22Rv1 (cell line): Measurements from ENCODE around the gene MAPK14.

Experiments used
- ZFX ChIP-seq: fragments of 450-650 bp; IDR thresholded peaks from 2 replicates; pipeline ENCODE4 v1.6.1; 2017; ENCODE audit warnings: antibody characterized with exemption, borderline replicate concordance
- TF ChIP-seq, protein P1 (sequence below): fragments of 450-650 bp; IDR thresholded peaks from 2 replicates; pipeline ENCODE4 v1.5.1; 2017; ENCODE audit warnings: mild to moderate bottlenecking

DNA sequence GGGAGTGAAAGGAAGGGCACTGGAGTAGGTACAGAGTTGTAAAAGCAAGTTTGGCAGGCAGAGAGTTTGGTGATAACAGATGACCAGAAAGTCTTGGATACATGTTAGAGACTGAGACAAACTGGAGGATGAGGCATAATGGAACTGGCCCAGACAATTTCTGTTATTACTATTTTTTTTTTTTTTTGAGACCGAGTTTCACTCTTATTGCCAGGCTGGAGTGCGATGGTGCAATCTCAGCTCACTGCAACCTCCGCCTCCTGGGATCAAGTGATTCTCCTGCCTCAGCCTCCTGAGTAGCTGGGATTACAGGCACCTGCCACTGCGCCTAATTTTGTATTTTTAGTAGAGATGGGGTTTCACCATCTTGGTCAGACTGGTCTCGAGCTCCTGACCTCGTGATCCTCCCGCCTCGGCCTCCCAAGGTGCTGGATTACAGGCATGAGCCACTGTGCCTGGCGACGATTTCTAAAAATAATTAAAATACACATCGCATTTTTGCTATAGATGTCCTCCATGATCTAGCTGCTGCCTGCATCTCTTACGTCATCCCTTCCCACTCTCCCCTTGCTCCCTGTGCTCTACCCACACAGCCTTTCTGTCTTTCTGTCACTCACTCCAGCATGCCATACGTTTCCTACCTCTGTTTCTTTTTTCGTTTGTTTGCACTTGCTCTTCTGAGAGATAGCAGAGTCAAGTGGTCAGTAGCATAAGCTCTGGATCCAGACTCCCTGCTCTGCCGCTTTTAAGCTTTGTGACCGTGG is 23.5 kb downstream of the MAPK14 start:
- TF ChIP-seq, protein P1, sequence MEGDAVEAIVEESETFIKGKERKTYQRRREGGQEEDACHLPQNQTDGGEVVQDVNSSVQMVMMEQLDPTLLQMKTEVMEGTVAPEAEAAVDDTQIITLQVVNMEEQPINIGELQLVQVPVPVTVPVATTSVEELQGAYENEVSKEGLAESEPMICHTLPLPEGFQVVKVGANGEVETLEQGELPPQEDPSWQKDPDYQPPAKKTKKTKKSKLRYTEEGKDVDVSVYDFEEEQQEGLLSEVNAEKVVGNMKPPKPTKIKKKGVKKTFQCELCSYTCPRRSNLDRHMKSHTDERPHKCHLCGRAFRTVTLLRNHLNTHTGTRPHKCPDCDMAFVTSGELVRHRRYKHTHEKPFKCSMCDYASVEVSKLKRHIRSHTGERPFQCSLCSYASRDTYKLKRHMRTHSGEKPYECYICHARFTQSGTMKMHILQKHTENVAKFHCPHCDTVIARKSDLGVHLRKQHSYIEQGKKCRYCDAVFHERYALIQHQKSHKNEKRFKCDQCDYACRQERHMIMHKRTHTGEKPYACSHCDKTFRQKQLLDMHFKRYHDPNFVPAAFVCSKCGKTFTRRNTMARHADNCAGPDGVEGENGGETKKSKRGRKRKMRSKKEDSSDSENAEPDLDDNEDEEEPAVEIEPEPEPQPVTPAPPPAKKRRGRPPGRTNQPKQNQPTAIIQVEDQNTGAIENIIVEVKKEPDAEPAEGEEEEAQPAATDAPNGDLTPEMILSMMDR = no peak
- no peak for TF ChIP-seq ZFX
